ENCODE measurements around the gene BMP7.
A peak's percentile ranks its signal among the peaks of the same experiment; 100 is the strongest.

Gene BMP7

DNA sequence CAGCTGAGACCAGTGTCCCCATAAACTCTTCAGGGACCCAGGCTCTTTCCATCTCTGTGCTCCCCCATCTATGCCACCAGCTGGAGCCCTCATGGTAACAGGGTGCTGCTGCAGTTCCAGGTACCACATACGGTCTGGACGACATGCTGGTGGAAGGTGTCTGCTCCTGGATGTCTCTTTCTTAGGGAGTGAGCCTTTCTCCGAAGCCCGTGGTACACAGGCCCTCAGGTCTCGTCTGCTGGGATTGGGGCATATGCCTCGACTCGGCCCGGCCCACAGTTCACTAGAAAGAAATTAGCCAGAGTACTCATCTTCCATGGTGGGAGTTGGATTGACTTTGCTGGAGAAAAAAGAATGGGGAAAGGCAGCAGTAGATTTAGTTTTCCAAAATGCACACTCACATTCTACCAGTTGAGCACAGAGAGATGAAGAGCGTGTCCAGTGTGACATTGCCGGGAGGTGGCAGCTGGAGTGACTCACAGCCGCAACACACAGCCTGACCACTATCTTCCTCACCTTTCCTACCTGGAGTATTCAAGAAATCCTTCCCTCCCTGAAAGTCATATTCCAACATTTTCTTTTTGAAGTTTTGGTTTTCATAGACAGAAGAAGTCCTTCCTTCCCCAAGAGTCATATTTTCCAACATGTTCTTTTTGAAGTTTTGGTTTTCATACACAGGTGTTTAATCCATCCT, 44.5 kb upstream of the BMP7 start:
- TF ChIP-seq, protein P1, sequence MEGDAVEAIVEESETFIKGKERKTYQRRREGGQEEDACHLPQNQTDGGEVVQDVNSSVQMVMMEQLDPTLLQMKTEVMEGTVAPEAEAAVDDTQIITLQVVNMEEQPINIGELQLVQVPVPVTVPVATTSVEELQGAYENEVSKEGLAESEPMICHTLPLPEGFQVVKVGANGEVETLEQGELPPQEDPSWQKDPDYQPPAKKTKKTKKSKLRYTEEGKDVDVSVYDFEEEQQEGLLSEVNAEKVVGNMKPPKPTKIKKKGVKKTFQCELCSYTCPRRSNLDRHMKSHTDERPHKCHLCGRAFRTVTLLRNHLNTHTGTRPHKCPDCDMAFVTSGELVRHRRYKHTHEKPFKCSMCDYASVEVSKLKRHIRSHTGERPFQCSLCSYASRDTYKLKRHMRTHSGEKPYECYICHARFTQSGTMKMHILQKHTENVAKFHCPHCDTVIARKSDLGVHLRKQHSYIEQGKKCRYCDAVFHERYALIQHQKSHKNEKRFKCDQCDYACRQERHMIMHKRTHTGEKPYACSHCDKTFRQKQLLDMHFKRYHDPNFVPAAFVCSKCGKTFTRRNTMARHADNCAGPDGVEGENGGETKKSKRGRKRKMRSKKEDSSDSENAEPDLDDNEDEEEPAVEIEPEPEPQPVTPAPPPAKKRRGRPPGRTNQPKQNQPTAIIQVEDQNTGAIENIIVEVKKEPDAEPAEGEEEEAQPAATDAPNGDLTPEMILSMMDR (IDR thresholded peaks at IDR 0.05; ENCODE audit: control insufficient read depth, extremely low read depth, insufficient read depth), result peak; percentile 9; the same call in 1 of the 2 replicates
- H3K4me3 ChIP-seq (ENCODE audit: low read depth, low read length), result no peak overlapping the region
- no peak for DNase-seq (ENCODE audit: low read depth)

DNA sequence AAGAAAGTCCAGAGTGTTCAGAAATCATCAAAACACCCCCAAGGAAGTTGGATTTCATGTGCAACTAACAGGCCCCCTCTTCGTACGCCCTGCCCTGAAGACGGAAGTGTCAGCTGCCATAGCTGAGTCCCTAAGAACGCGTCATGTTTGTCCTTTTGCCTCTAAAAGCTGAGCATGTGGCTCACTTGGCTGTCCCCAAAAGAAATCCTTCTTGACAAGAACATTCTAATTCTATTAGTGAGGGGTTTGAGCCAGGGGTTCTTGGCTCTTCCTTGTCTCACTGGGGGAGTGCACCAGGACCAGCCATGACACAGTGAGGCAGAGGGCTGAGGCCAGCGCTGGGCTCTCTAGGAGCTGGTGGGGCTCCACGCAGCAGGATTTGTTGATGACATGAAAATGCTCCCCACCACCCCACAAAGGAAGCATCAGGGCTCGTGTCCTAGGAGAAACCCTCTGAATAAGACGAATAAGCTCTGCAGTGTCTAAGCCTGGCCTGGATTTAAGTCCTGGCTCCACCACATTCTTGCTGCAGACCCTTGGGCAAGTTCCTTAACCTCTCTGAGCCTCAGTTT, 43.2 kb upstream of the BMP7 start:
- H3K4me3 ChIP-seq (ENCODE audit: low read depth, low read length), result no peak overlapping the region
- no peak for DNase-seq (ENCODE audit: low read depth)
- TF ChIP-seq, protein P1 (IDR thresholded peaks at IDR 0.05; ENCODE audit: control insufficient read depth, extremely low read depth, insufficient read depth), result no peak

DNA sequence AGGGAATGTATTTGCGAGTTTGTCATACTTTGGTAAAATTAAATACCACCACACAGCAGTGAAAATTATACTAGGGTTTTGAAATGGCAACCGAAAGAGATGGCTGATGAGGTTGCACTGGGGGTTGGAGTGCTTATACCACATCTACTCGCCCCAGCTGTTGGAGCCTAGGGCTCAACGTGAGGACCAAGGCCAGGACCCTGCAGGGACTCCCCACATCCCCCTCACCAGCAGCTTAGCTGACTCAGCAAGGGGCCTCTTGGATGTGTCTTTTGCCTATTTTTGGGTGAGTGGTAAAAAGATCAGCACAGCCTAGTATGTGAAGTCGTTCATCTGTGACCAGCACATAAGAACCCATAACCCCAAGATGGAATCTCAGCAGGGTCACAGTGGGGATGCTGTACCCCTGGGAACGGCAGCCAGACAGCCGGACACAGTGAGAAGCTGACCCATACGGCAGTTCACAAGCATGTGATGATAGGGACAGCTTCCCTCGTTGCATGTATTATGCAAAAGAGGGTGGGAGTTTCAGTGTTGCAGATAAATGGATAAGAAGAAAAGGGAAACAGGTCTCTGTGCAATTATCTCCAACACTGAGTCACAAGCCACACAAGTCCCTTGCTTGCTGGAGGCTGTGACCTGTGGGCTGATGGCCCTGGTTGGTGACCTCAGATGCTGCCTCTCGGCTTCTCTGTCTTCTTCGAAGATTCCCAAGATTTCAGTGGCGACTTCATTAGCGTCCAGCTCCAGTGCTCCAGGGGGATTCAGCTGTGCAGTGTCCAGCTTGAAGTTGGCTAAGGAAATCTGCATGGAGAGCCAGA, 42.2 kb upstream of the BMP7 start:
- TF ChIP-seq, protein P1 (IDR thresholded peaks at IDR 0.05; ENCODE audit: control insufficient read depth, extremely low read depth, insufficient read depth), result no peak
- no peak overlapping the region for H3K4me3 ChIP-seq (ENCODE audit: low read depth, low read length)
- no peak for DNase-seq (ENCODE audit: low read depth)

DNA sequence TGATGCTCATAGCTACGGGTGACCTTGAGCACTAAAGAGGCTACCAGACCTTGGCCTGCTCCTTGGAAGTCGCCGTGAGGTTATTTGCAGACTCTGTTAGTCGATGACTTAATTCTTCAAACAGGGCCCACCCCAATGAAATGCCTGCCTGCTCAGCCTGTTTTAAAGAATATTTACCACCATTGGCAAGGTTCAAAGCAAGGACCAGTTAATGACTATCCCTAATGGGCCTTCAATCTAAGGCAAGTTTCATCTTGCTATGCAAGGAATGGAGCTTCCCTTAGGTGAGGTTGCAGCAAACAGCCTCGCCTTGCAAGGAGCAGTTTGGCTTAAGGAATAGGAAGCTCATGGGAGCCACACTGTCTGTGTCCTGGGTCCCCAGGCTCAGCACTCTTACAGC, 40.3 kb upstream of the BMP7 start:
- no peak for DNase-seq (ENCODE audit: low read depth)
- TF ChIP-seq, protein P1 (IDR thresholded peaks at IDR 0.05; ENCODE audit: control insufficient read depth, extremely low read depth, insufficient read depth), result no peak

DNA sequence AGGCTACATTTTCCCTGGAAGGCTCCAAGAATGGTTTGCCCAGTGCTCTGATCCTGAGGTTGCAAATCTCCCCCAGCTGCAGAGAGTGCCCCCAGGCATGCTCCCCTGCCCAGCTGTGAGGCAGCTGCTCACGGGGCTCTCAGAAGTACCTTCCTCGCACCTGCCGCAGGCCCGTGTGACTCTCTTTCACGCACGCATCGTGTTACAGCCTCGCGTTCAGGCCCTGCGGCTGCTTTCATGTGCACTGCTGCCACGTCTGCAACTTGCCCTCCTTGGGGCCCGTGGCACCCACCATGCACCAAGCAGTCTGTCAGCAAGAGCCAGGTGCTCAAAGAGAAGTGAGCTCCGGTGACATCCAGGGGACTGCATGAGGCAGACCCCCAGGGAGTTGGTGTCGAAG, 34.6 kb upstream of the BMP7 start:
- TF ChIP-seq, protein P1 (IDR thresholded peaks at IDR 0.05; ENCODE audit: control insufficient read depth, extremely low read depth, insufficient read depth), result no peak
- no peak for DNase-seq (ENCODE audit: low read depth)
- no peak overlapping the region for H3K4me3 ChIP-seq (ENCODE audit: low read depth, low read length)

More for the DNA sequence above, 40.3 kb upstream of the BMP7 start:
- H3K4me3 ChIP-seq (ENCODE audit: low read depth, low read length), result no peak overlapping the region

DNA sequence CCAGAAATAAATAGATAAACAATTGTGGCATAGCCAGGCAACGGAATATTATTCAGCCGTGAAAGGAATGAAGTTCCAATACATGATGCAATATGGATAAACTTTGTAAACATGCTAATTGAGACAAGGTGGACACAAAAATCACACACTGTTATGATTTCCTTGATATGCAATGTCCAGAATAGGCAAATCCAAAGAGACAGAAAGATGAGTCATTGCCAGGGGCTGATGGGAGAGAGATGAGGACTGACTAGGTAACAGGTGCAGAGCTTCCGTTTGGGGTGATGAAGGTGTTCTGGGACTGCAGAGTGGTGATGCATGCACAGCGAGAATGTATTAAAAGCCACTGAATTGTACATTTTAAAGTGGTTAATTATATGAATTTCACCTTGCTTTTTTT, 32.0 kb upstream of the BMP7 start:
- no peak overlapping the region for H3K4me3 ChIP-seq (ENCODE audit: low read depth, low read length)
- DNase-seq (ENCODE audit: low read depth), result no peak

More for the DNA sequence above, 32.0 kb upstream of the BMP7 start:
- TF ChIP-seq, protein P1 (IDR thresholded peaks at IDR 0.05; ENCODE audit: control insufficient read depth, extremely low read depth, insufficient read depth), result no peak

Measured in LNCaP clone FGC (cell line).